Peyer's patch (tissue), 4 donors: ENCODE data around the gene CFAP107.

Experiments used
- POLR2A ChIP-seq, 2 donors: fragments of 450-650 bp; IDR thresholded peaks; one replicate each; pipeline ENCODE4 v1.5.1; 2017; ENCODE audit warnings: antibody characterized with exemption in 2 of 2, mild to moderate bottlenecking in 2 of 2, moderate library complexity in 2 of 2
- TF ChIP-seq, protein P1 (sequence below), 6 experiments: fragments of 450-650 bp in 4 of 6; fragments of 200-600 bp in 2 of 6; sonication (generic) in 1 of 6; IDR thresholded peaks; one replicate each; pipeline ENCODE4 v1.5.1; 2017 to 2019; ENCODE audit warnings: antibody characterized with exemption in 6 of 6, mild to moderate bottlenecking in 3 of 6, moderate library complexity in 1 of 6

DNA sequence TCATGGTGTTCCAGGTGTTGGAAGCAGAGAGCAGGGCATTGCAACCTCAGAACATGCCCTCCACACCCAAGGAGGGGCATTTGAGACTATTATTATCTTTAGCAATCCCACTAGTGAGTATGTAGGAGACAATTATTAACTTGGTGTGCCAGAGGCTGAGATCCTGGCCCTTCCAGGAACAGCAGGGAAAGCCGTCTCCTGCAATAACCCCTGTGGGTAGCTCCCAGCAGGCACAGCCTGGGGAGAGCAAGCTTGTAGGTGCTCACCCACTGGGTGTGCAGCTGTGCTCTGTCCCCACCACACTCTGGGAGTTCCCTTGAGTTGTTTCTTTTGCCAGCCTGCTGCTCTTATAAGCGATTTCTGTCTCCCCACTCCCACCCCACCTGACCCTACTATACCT lies 10.3 kb downstream of the CFAP107 start:
- TF ChIP-seq, protein P1, sequence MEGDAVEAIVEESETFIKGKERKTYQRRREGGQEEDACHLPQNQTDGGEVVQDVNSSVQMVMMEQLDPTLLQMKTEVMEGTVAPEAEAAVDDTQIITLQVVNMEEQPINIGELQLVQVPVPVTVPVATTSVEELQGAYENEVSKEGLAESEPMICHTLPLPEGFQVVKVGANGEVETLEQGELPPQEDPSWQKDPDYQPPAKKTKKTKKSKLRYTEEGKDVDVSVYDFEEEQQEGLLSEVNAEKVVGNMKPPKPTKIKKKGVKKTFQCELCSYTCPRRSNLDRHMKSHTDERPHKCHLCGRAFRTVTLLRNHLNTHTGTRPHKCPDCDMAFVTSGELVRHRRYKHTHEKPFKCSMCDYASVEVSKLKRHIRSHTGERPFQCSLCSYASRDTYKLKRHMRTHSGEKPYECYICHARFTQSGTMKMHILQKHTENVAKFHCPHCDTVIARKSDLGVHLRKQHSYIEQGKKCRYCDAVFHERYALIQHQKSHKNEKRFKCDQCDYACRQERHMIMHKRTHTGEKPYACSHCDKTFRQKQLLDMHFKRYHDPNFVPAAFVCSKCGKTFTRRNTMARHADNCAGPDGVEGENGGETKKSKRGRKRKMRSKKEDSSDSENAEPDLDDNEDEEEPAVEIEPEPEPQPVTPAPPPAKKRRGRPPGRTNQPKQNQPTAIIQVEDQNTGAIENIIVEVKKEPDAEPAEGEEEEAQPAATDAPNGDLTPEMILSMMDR (IDR thresholded peaks at IDR 0.05), result no peak
- TF ChIP-seq POLR2A (IDR thresholded peaks at IDR 0.05), result no peak
